Fibroblast of lung (primary cell): Measurements from ENCODE around the gene PDE4D. TPM values are rescaled to one million over a fixed set of nuclear protein-coding genes. Genes with fewer than 3 reads are reported as not detected.
A peak's percentile ranks its signal among the peaks of the same experiment; 100 is the strongest.

ENCODE experiments used
- DNase-seq, 2 donors: peaks; one replicate each; pipeline versions ENCODE4 v3.0.0 to v3.0.0-alpha.2; 2010; ENCODE audit warnings: low read depth in 2 of 2
- H2AFZ ChIP-seq: 2 replicates; pipeline ENCODE4 v1.5.1; 2012; ENCODE audit warnings: low read length, control low read depth, inconsistent platforms
- H3K27ac ChIP-seq: 2 replicates; pipeline ENCODE4 v1.5.1; 2011; ENCODE audit warnings: low read length, control low read depth; ENCODE audit not compliant: insufficient read depth
- H3K27me3 ChIP-seq: 2 replicates; pipeline ENCODE4 v1.5.1; 2011; ENCODE audit warnings: mild to moderate bottlenecking, low read length; ENCODE audit not compliant: control insufficient read depth, insufficient read depth
- H3K36me3 ChIP-seq: 2 replicates; pipeline ENCODE4 v1.5.1; 2011; ENCODE audit warnings: low read length; ENCODE audit not compliant: control insufficient read depth, insufficient read depth
- H3K4me1 ChIP-seq: 2 replicates; pipeline ENCODE4 v1.5.1; 2011; ENCODE audit warnings: low read length; ENCODE audit not compliant: control insufficient read depth, insufficient read depth; ENCODE audit errors: extremely low read depth
- H3K4me2 ChIP-seq: 2 replicates; pipeline ENCODE4 v1.5.1; 2011; ENCODE audit warnings: low read length, control low read depth; ENCODE audit not compliant: insufficient read depth; ENCODE audit errors: extremely low read depth
- H3K4me3 ChIP-seq, 4 experiments: fragments of 200-600 bp in 1 of 4; sonication (generic) in 1 of 4; replicated peaks in 1 of 4; 2 replicates each; pipeline ENCODE4 v1.5.1; 2011 to 2016; ENCODE audit warnings: low read length in 4 of 4, low read depth in 3 of 4, mild to moderate bottlenecking in 3 of 4, control low read depth in 2 of 4, inconsistent platforms in 1 of 4, mixed read lengths in 1 of 4; ENCODE audit not compliant: insufficient read depth in 1 of 4; ENCODE audit errors: control extremely low read depth in 1 of 4
- H3K79me2 ChIP-seq: 2 replicates; pipeline ENCODE4 v1.5.1; 2012; ENCODE audit warnings: mild to moderate bottlenecking, low read length, inconsistent platforms; ENCODE audit not compliant: control insufficient read depth, insufficient read depth
- H3K9ac ChIP-seq: 2 replicates; pipeline ENCODE4 v1.5.1; 2011; ENCODE audit warnings: mild to moderate bottlenecking, low read length, control low read depth; ENCODE audit not compliant: insufficient read depth
- H3K9me3 ChIP-seq: 2 replicates; pipeline ENCODE4 v1.5.1; 2012; ENCODE audit warnings: low read depth, low read length; ENCODE audit not compliant: control insufficient read depth, insufficient read depth
- H4K20me1 ChIP-seq: 2 replicates; pipeline ENCODE4 v1.5.1; 2011; ENCODE audit warnings: low read length; ENCODE audit not compliant: control insufficient read depth, insufficient read depth; ENCODE audit errors: extremely low read depth
- EZH2 ChIP-seq: IDR thresholded peaks from 2 replicates; pipeline ENCODE4 v1.5.1; 2012; ENCODE audit warnings: low read length, control low read depth, mild to moderate bottlenecking; ENCODE audit errors: missing control alignments
- polyA plus RNA-seq, 2 donors: library from polyadenylated mRNA; depleted of rRNA in 1 of 2; stranded (reverse) in 1 of 2; unstranded in 1 of 2; fragments of >200 nt; gene quantifications; 2 replicates each; pipeline ENCODE4 v1.2.1, GENCODE V29; 2011 to 2012; ENCODE audit warnings: missing spikeins in 1 of 2
- total RNA-seq: library from RNA; depleted of rRNA; stranded (reverse); fragments of >200 nt; gene quantifications from 2 replicates; pipeline ENCODE4 v1.2.1, GENCODE V29; 2014
- TF ChIP-seq, protein P1 (sequence below), 2 donors: IDR thresholded peaks in 1 of 2; conservative IDR thresholded peaks in 1 of 2; 1 replicate in 1 of 2; 2 replicates in 1 of 2; pipeline ENCODE4 v1.5.1; 2011 to 2012; ENCODE audit warnings: low read length in 2 of 2, control low read depth in 1 of 2, inconsistent platforms in 1 of 2, low read depth in 1 of 2, mild to moderate bottlenecking in 1 of 2

Gene PDE4D
- total and polyA plus RNA-seq, 2 donors (not counting 1 experiment from before 2014, with no cell fraction given) = 2.1 to 8.3 TPM

DNA sequence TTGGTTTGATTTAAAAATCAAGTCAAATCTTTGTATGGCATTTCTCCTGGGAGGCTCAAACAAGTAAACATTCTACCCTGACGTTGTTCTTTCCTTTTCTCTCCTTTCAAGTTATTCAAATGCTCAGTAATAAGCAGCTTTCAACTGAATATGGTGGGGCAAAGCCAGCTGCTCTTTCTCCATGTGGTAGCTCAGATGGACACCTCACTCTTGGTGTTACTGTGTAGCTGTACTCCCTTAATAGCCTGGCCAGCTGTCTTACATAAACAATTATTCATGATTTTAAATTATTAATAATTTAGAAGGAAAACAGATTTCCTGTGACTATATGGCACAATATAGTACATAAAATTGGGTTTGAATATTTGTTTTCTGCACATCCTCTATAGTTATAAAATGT lies 165.2 kb downstream of the PDE4D start:
- H3K36me3 ChIP-seq = no peaks in the 10 kb centered on the region
- peak in 1 of 2 donors; percentile 62 for DNase-seq
- H3K4me1 ChIP-seq = no peaks in the 10 kb centered on the region
- no peak overlapping the region for H3K27ac ChIP-seq
- no peaks in the 10 kb centered on the region for H4K20me1 ChIP-seq
- TF ChIP-seq, protein P1, sequence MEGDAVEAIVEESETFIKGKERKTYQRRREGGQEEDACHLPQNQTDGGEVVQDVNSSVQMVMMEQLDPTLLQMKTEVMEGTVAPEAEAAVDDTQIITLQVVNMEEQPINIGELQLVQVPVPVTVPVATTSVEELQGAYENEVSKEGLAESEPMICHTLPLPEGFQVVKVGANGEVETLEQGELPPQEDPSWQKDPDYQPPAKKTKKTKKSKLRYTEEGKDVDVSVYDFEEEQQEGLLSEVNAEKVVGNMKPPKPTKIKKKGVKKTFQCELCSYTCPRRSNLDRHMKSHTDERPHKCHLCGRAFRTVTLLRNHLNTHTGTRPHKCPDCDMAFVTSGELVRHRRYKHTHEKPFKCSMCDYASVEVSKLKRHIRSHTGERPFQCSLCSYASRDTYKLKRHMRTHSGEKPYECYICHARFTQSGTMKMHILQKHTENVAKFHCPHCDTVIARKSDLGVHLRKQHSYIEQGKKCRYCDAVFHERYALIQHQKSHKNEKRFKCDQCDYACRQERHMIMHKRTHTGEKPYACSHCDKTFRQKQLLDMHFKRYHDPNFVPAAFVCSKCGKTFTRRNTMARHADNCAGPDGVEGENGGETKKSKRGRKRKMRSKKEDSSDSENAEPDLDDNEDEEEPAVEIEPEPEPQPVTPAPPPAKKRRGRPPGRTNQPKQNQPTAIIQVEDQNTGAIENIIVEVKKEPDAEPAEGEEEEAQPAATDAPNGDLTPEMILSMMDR (conservative IDR thresholded peaks at IDR 0.05 in 1 of 2, IDR thresholded peaks at IDR 0.05 in 1 of 2; ENCODE audit: low read depth in 1 of 2, low read length in 2 of 2) = no peak
- no peak for TF ChIP-seq EZH2
- H3K27me3 ChIP-seq = no peaks in the 10 kb centered on the region
- H3K9me3 ChIP-seq = no peaks in the 10 kb centered on the region
- H3K79me2 ChIP-seq = no peaks in the 10 kb centered on the region
- no peak overlapping the region for H3K9ac ChIP-seq
- H3K4me3 ChIP-seq = no peak overlapping the region
- no peak overlapping the region for H3K4me2 ChIP-seq
- no peak overlapping the region for H2AFZ ChIP-seq

DNA sequence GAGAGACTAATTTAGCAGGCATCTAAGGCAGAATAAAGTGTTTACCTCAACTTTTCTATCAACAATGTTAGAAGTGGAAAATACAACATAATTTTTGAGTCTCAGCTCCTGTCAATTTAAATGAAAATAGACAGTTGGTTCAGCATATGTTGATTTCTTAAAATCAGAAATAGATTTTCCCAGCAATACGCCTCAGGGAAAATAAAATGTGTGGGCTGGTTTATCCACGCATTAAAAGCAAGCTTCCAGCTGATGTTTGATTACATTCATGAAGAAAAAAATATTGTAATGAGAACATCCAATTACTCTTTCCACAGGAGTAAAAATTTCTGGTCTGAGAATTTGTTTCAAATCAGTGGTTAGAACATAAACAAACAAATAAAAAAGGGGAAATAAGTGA lies 166.3 kb downstream of the PDE4D start:
- Histone ChIP-seq H3K36me3 (no peaks in the 10 kb centered on the region), H3K4me3 (no peak overlapping the region), H3K9ac (no peak overlapping the region), H3K27ac (no peak overlapping the region), H3K9me3 (no peaks in the 10 kb centered on the region), H3K4me1 (no peaks in the 10 kb centered on the region), H3K79me2 (no peaks in the 10 kb centered on the region), H3K4me2 (no peak overlapping the region), H3K27me3 (no peaks in the 10 kb centered on the region), H2AFZ (no peak overlapping the region), H4K20me1 (no peaks in the 10 kb centered on the region)
- no peak for DNase-seq
- TF ChIP-seq EZH2 = no peak
- TF ChIP-seq, protein P1 (conservative IDR thresholded peaks at IDR 0.05 in 1 of 2, IDR thresholded peaks at IDR 0.05 in 1 of 2; ENCODE audit: low read depth in 1 of 2, low read length in 2 of 2) = no peak

DNA sequence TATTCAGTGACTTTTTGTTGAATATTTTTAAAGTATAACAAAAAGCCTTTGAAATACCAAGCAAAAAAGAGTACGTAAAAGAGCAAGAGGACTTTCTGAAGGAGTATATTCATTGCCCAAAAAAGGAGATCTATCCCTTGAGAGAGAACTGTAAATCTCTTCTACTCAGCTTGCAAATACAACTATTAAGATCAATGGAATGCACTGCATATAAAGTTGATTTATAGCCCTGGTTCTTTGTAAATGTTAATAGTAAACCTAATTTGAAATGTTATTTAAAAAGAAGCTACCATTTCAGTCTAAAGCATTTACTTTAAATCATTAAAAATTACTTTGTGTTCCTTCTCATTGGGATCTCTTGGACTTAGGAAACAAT lies 168.1 kb downstream of the PDE4D start:
- DNase-seq = peak in 1 of 2 donors; percentile 21
- TF ChIP-seq EZH2 = no peak
- TF ChIP-seq, protein P1 (conservative IDR thresholded peaks at IDR 0.05 in 1 of 2, IDR thresholded peaks at IDR 0.05 in 1 of 2; ENCODE audit: low read depth in 1 of 2, low read length in 2 of 2) = no peak
- H3K4me2 ChIP-seq = no peak overlapping the region
- no peak overlapping the region for H2AFZ ChIP-seq
- H3K36me3 ChIP-seq = no peaks in the 10 kb centered on the region
- no peaks in the 10 kb centered on the region for H3K79me2 ChIP-seq
- H3K9ac ChIP-seq = no peak overlapping the region
- H3K27ac ChIP-seq = no peak overlapping the region
- H3K9me3 ChIP-seq = no peaks in the 10 kb centered on the region
- H3K4me3 ChIP-seq = no peak overlapping the region
- no peaks in the 10 kb centered on the region for H4K20me1 ChIP-seq
- H3K27me3 ChIP-seq = no peaks in the 10 kb centered on the region
- no peaks in the 10 kb centered on the region for H3K4me1 ChIP-seq
